A673 (cell line): ENCODE results near the gene FRMD3. TPM values are rescaled to one million over a fixed set of nuclear protein-coding genes. Genes with fewer than 3 reads are reported as not detected.

ENCODE experiments used
- BruUV-seq: library from RNA; stranded (reverse); fragments of 400-500 nt; replicated peaks from 2 replicates; lab custom pipeline; 2021; lab: Mats Ljungman, UMichigan
- CTCF ChIA-PET: fragments of 300-600 bp; sonication (Branson Sonifier 250); formaldehyde crosslinking; loops from one replicate; lab custom pipeline; 2022; ENCODE audit warnings: antibody characterized with exemption; lab: Charles Lee
- POLR2A ChIA-PET: fragments of 300-600 bp; sonication (Branson Sonifier 250); formaldehyde crosslinking; loops from one replicate; lab custom pipeline; 2022; ENCODE audit warnings: antibody characterized with exemption; ENCODE audit not compliant: low non-redundant PET; lab: Charles Lee
- DNase-seq: peaks from one replicate; pipeline ENCODE4 v3.0.0-alpha.2; 2015; ENCODE audit warnings: low spot score
- H3K27ac ChIP-seq: fragments of 200-600 bp; sonication (generic); 2 replicates; pipeline ENCODE4 v1.5.1; 2016; ENCODE audit warnings: mixed run types, low read depth, mild to moderate bottlenecking, mixed read lengths, antibody characterized with exemption, low read length; ENCODE audit not compliant: poor library complexity, severe bottlenecking
- H3K27me3 ChIP-seq: fragments of 200-600 bp; sonication (generic); replicated peaks from 2 replicates; pipeline ENCODE4 v1.6.1; 2017; ENCODE audit warnings: mixed run types, low read depth, mild to moderate bottlenecking, mixed read lengths, antibody characterized with exemption, low read length; ENCODE audit not compliant: insufficient read depth, poor library complexity
- H3K36me3 ChIP-seq: fragments of 200-600 bp; sonication (generic); 2 replicates; pipeline ENCODE4 v1.6.1; 2016; ENCODE audit warnings: mixed run types, mild to moderate bottlenecking, mixed read lengths, antibody characterized with exemption, low read length; ENCODE audit not compliant: insufficient read depth, poor library complexity, severe bottlenecking
- H3K4me1 ChIP-seq: fragments of 200-600 bp; sonication (generic); 2 replicates; pipeline ENCODE4 v1.6.1; 2017; ENCODE audit warnings: mixed run types, mild to moderate bottlenecking, mixed read lengths, antibody characterized with exemption, low read length; ENCODE audit not compliant: insufficient read depth, poor library complexity, severe bottlenecking
- H3K4me3 ChIP-seq: fragments of 200-600 bp; sonication (generic); 2 replicates; pipeline ENCODE4 v1.5.1; 2016; ENCODE audit warnings: low read depth, mixed run types, mild to moderate bottlenecking, mixed read lengths, low read length; ENCODE audit not compliant: poor library complexity, severe bottlenecking
- H3K9me3 ChIP-seq: fragments of 200-600 bp; sonication (generic); 2 replicates; pipeline ENCODE4 v1.6.1; 2016; ENCODE audit warnings: mixed run types, low read depth, mild to moderate bottlenecking, mixed read lengths, antibody characterized with exemption, low read length; ENCODE audit not compliant: poor library complexity, severe bottlenecking
- EZH2 ChIP-seq: fragments of 200-600 bp; sonication (generic); IDR thresholded peaks from 2 replicates; pipeline ENCODE4 v1.6.1; 2017; ENCODE audit warnings: borderline replicate concordance, low read depth, mild to moderate bottlenecking, mixed read lengths, antibody characterized with exemption, low read length; ENCODE audit not compliant: poor library complexity, severe bottlenecking
- intact Hi-C: fragments of 100-400 bp; cut with micrococcal nuclease; formaldehyde crosslinking; loops from one replicate; pipeline ENCODE4 v1.10.0; 2022; ENCODE audit not compliant: unreplicated experiment
- total RNA-seq: library from RNA; stranded (reverse); gene quantifications from 2 replicates; pipeline ENCODE4 v1.2.3, GENCODE V29; 2021
- TF ChIP-seq, protein P1 (sequence below): fragments of 300-800, 200-600 bp; sonication (generic); conservative IDR thresholded peaks from 2 replicates; pipeline ENCODE4 v1.5.1; 2017; ENCODE audit warnings: low read depth, mild to moderate bottlenecking, antibody characterized with exemption, low read length, moderate library complexity, mixed read lengths

The FRMD3 gene
- total RNA-seq, 1 experiment from 2014 or later: 1.0 TPM

DNA sequence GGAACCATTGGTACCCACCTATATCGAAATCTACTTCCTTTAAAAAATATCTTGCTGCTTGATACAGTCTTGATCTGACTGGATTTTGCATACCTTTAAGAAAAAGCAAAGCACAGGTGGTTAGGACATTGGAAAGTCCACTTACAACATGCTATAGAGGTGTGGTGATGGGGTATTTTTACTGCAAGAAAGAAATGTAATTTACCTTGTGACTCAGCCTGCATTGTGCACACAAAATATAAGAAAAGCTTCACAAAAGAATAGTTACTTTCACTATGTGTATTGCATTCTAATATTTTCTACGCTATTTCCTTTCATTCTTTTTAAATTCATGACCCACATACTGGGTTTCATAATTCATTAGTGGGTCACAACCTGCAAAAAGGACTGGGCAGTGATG, 239.1 kb downstream of the FRMD3 start:
- H3K4me3 ChIP-seq: no peak overlapping the region
- H3K36me3 ChIP-seq: no peaks in the 10 kb centered on the region
- DNase-seq: no peak
- no peaks in the 10 kb centered on the region for H3K9me3 ChIP-seq
- H3K27ac ChIP-seq: no peak overlapping the region
- CTCF ChIA-PET: no interaction called here
- POLR2A ChIA-PET: no interaction called here
- H3K27me3 ChIP-seq: no peaks in the 10 kb centered on the region
- intact Hi-C loops: no loop called here
- peaks cover 2% of the 10 kb centered on the region for H3K4me1 ChIP-seq
- TF ChIP-seq EZH2: no peak
- TF ChIP-seq, protein P1, sequence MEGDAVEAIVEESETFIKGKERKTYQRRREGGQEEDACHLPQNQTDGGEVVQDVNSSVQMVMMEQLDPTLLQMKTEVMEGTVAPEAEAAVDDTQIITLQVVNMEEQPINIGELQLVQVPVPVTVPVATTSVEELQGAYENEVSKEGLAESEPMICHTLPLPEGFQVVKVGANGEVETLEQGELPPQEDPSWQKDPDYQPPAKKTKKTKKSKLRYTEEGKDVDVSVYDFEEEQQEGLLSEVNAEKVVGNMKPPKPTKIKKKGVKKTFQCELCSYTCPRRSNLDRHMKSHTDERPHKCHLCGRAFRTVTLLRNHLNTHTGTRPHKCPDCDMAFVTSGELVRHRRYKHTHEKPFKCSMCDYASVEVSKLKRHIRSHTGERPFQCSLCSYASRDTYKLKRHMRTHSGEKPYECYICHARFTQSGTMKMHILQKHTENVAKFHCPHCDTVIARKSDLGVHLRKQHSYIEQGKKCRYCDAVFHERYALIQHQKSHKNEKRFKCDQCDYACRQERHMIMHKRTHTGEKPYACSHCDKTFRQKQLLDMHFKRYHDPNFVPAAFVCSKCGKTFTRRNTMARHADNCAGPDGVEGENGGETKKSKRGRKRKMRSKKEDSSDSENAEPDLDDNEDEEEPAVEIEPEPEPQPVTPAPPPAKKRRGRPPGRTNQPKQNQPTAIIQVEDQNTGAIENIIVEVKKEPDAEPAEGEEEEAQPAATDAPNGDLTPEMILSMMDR: no peak
- no TSS peak for BruUV-seq

DNA sequence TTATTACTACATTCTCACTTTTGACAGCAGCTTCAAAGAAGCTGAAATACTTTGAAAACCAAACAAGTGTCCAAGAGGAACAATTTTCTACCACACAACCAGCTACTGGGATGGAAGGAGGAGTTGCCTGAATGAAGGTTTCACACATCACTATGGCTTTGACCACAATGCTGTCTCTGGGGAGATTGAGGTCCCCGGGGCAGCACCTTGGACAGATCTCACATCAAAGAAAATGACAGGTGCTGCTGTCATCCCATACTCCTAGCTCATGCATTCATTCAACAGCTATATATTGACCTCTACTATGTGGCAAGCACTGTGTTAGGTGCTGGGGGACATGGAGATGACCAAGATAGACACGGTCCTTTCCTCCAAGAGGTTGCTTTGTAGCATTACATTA, 242.1 kb downstream of the FRMD3 start:
- no TSS peak for BruUV-seq
- CTCF ChIA-PET: no interaction called here
- no peaks in the 10 kb centered on the region for H3K4me1 ChIP-seq
- no peak overlapping the region for H3K27ac ChIP-seq
- POLR2A ChIA-PET: no interaction called here
- H3K36me3 ChIP-seq: no peaks in the 10 kb centered on the region
- intact Hi-C loops: no loop called here
- no peak overlapping the region for H3K4me3 ChIP-seq
- H3K9me3 ChIP-seq: no peaks in the 10 kb centered on the region
- no peaks in the 10 kb centered on the region for H3K27me3 ChIP-seq
- no peak for DNase-seq
- no peak for TF ChIP-seq EZH2
- TF ChIP-seq, protein P1: no peak

DNA sequence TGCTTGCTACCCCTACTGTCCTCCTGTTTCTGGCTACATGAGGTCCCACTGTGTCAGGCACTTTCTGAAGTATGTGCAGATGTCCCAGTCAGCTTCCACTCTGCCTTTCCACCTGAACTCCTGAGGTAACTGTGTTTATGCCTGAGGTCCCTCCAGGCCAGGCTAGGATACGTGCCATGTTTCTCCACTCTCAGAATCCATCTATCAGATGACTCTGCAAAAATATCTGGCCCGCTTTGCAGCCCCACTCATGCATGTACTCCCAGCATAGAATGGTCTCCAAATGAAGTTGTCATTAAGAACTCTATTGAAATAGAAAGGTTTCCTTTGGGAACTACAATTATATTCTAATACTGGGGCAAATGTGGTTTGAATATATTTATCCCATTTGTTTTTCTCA, 243.4 kb downstream of the FRMD3 start:
- Histone ChIP-seq H3K27me3 (no peaks in the 10 kb centered on the region), H3K27ac (no peak overlapping the region), H3K9me3 (no peaks in the 10 kb centered on the region), H3K36me3 (no peaks in the 10 kb centered on the region), H3K4me1 (no peaks in the 10 kb centered on the region), H3K4me3 (no peak overlapping the region)
- CTCF ChIA-PET: no interaction called here
- DNase-seq: no peak
- intact Hi-C loops: no loop called here
- TF ChIP-seq EZH2: no peak
- TF ChIP-seq, protein P1: no peak
- POLR2A ChIA-PET: no interaction called here
- no TSS peak for BruUV-seq
